PFSK-1 (cell line): ENCODE results near the gene MDN1.

Source experiments
- FOXP2 ChIP-seq: optimal IDR thresholded peaks from 2 replicates; pipeline ENCODE3; 2011; ENCODE audit warnings: borderline replicate concordance, control low read depth, inconsistent platforms; ENCODE audit not compliant: insufficient read depth; ENCODE audit errors: extremely low read length, extremely low read depth
- POLR2AphosphoS5 ChIP-seq: IDR thresholded peaks from 2 replicates; pipeline ENCODE4 v1.6.1; 2012; ENCODE audit warnings: low read depth, mild to moderate bottlenecking, control low read depth, low read length, moderate library complexity
- SIN3A ChIP-seq: IDR thresholded peaks from 2 replicates; pipeline ENCODE4 v1.6.1; 2012; ENCODE audit warnings: mild to moderate bottlenecking, low read length, moderate library complexity, borderline replicate concordance; ENCODE audit not compliant: insufficient read depth
- TAF1 ChIP-seq: IDR thresholded peaks from 2 replicates; pipeline ENCODE4 v1.6.1; 2012; ENCODE audit warnings: low read length, control low read depth, borderline replicate concordance; ENCODE audit not compliant: insufficient read depth
- TF ChIP-seq, protein P1 (sequence below), 2 experiments: IDR thresholded peaks; 2 replicates each; pipeline versions ENCODE4 v1.6.1 to v1.8.0; 2011 to 2012; ENCODE audit warnings: low read depth in 2 of 2, low read length in 2 of 2, control low read depth in 1 of 2, inconsistent platforms in 1 of 2, mild to moderate bottlenecking in 1 of 2, moderate library complexity in 1 of 2; ENCODE audit not compliant: insufficient read depth in 1 of 2

Gene MDN1

GRCh38 chr6:89797317-89797716 lies 22.3 kb downstream of the MDN1 start:
- no peak for TF ChIP-seq FOXP2
- TF ChIP-seq, protein P1, sequence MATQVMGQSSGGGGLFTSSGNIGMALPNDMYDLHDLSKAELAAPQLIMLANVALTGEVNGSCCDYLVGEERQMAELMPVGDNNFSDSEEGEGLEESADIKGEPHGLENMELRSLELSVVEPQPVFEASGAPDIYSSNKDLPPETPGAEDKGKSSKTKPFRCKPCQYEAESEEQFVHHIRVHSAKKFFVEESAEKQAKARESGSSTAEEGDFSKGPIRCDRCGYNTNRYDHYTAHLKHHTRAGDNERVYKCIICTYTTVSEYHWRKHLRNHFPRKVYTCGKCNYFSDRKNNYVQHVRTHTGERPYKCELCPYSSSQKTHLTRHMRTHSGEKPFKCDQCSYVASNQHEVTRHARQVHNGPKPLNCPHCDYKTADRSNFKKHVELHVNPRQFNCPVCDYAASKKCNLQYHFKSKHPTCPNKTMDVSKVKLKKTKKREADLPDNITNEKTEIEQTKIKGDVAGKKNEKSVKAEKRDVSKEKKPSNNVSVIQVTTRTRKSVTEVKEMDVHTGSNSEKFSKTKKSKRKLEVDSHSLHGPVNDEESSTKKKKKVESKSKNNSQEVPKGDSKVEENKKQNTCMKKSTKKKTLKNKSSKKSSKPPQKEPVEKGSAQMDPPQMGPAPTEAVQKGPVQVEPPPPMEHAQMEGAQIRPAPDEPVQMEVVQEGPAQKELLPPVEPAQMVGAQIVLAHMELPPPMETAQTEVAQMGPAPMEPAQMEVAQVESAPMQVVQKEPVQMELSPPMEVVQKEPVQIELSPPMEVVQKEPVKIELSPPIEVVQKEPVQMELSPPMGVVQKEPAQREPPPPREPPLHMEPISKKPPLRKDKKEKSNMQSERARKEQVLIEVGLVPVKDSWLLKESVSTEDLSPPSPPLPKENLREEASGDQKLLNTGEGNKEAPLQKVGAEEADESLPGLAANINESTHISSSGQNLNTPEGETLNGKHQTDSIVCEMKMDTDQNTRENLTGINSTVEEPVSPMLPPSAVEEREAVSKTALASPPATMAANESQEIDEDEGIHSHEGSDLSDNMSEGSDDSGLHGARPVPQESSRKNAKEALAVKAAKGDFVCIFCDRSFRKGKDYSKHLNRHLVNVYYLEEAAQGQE (IDR thresholded peaks at IDR 0.05; ENCODE audit: insufficient read depth in 1 of 2, low read depth in 2 of 2, low read length in 2 of 2) = no peak
- TF ChIP-seq TAF1 = no peak
- TF ChIP-seq SIN3A = no peak
- TF ChIP-seq POLR2AphosphoS5 = no peak

GRCh38 chr6:89794324-89794723 lies 25.3 kb downstream of the MDN1 start:
- TF ChIP-seq TAF1 (no peak), FOXP2 (no peak), POLR2AphosphoS5 (no peak), SIN3A (no peak)
- TF ChIP-seq, protein P1 (IDR thresholded peaks at IDR 0.05; ENCODE audit: insufficient read depth in 1 of 2, low read depth in 2 of 2, low read length in 2 of 2) = no peak

GRCh38 chr6:89793586-89793985 lies 26.0 kb downstream of the MDN1 start:
- TF ChIP-seq, protein P1 (IDR thresholded peaks at IDR 0.05; ENCODE audit: insufficient read depth in 1 of 2, low read depth in 2 of 2, low read length in 2 of 2) = no peak
- TF ChIP-seq TAF1 = no peak
- TF ChIP-seq SIN3A = no peak
- TF ChIP-seq FOXP2 = no peak
- TF ChIP-seq POLR2AphosphoS5 = no peak

- TF ChIP-seq POLR2AphosphoS5 (no peak), TAF1 (no peak), SIN3A (no peak), FOXP2 (no peak)
- TF ChIP-seq, protein P1 (IDR thresholded peaks at IDR 0.05; ENCODE audit: insufficient read depth in 1 of 2, low read depth in 2 of 2, low read length in 2 of 2) = no peak
These were observed 26.7 kb downstream of the MDN1 start for GRCh38 chr6:89792881-89793280.

- TF ChIP-seq POLR2AphosphoS5 = no peak
- no peak for TF ChIP-seq FOXP2
- no peak for TF ChIP-seq SIN3A
- TF ChIP-seq TAF1 = no peak
- TF ChIP-seq, protein P1 (IDR thresholded peaks at IDR 0.05; ENCODE audit: insufficient read depth in 1 of 2, low read depth in 2 of 2, low read length in 2 of 2) = no peak
These were observed 29.2 kb downstream of the MDN1 start for GRCh38 chr6:89790403-89790802.
